H7 (cell line): ENCODE measurements around the gene EMC9. TPM values are rescaled to one million over a fixed set of nuclear protein-coding genes. Genes with fewer than 3 reads are reported as not detected.

Experiments used
- DNase-seq: peaks from one replicate; pipeline ENCODE4 v3.0.0; 2012
- H3K27me3 ChIP-seq: 2 replicates; pipeline ENCODE4 v1.6.0; 2011; ENCODE audit warnings: mild to moderate bottlenecking, low read length; ENCODE audit not compliant: control insufficient read depth, insufficient read depth
- H3K36me3 ChIP-seq: replicated peaks from 2 replicates; pipeline ENCODE4 v1.5.1; 2011; ENCODE audit warnings: low read length; ENCODE audit not compliant: control insufficient read depth, insufficient read depth
- H3K4me3 ChIP-seq: 2 replicates; pipeline ENCODE4 v1.5.1; 2011; ENCODE audit warnings: low read depth, mild to moderate bottlenecking, control low read depth, low read length, moderate library complexity; ENCODE audit not compliant: insufficient read depth
- total RNA-seq: library from RNA; depleted of rRNA; stranded (reverse); fragments of >200 nt; shearing (Covaris generic); gene quantifications from 2 replicates; pipeline ENCODE4 v1.2.3, GENCODE V29; 2014; rRNA removed

The EMC9 gene, protein sequence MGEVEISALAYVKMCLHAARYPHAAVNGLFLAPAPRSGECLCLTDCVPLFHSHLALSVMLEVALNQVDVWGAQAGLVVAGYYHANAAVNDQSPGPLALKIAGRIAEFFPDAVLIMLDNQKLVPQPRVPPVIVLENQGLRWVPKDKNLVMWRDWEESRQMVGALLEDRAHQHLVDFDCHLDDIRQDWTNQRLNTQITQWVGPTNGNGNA
- total RNA-seq, result 25.7 and 35.9 TPM in 2 replicates

DNA sequence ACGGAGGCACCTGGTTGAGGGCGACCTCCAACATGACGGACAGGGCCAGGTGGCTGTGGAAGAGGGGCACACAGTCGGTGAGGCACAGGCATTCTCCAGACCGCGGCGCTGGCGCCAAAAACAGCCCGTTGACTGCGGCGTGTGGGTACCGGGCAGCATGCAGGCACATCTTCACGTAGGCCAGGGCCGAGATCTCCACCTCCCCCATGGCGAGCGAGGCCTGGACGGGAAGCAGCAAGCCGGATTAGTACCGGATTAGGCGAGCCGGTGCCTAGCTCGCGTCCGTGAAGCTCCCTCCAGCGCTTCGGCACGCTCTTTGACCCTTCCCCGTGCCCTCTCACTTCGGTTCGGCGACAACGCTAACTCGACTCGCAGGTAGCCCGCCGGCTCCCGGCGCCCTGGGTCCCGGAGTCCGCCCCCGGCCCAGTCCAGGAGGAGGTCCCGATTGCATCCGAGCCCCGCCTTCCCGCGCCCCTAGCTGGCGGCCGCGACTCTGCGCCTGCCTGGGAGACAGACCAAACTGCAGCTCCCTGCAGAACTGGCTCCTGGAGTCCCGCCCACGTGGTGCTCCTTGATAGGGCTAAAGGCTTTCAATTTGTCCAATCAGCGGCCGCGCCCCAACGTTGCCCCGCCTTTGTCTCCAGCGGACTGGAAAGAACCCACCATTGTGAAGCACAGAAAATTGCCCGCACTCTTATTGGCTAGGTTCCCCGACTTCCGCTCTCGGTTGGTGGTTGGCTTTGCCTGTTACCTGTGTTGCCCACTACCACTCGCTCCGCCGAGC lies at the start of gene EMC9:
Gene EMC9 (minus strand): TSS at position 495 of the 784 bp plus-strand sequence. CDS start 287 bp downstream, at position 208.
- H3K27me3 ChIP-seq, result peaks cover 2% of the 10 kb centered on the region; the same call in 1 of the 2 replicates
- peak; percentile 99 for DNase-seq
- peaks cover 26% of the 10 kb centered on the region for H3K36me3 ChIP-seq
- H3K4me3 ChIP-seq, result peak within 1 kb of the TSS; percentile 85

- no peaks in the 10 kb centered on the region for H3K27me3 ChIP-seq
- no peak overlapping the region for H3K4me3 ChIP-seq
- DNase-seq, result no peak
- H3K36me3 ChIP-seq, result peaks cover 19% of the 10 kb centered on the region
These were observed 49.0 kb upstream of the EMC9 start for GRCh38 chr14:24190416-24190815.

DNA sequence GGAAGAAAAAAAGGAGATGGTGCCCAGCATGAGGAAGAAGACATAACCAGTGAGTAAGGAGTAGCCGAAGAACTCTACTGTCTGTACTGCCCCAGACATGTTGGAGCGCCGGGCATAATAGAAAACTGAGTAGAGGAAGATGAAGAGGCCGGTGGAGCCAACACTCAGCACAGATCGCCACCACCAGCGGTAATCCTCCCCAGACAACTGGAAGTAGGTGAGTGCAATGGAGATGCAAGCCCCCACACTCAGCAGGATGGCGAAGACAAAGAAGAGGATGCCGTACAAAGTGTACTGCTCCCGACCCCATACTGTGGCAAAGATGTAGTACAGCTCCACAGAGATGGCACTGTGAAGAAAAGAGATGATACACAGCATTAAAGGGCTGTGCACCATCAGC lies 48.1 kb upstream of the EMC9 start:
- DNase-seq, result no peak
- Histone ChIP-seq H3K27me3 (no peaks in the 10 kb centered on the region), H3K36me3 (peaks cover 29% of the 10 kb centered on the region), H3K4me3 (no peak overlapping the region)

- Histone ChIP-seq H3K4me3 (no peak overlapping the region), H3K36me3 (peaks cover 30% of the 10 kb centered on the region), H3K27me3 (no peaks in the 10 kb centered on the region)
- no peak for DNase-seq
These were observed 47.6 kb upstream of the EMC9 start for GRCh38 chr14:24189059-24189375.

- Histone ChIP-seq H3K4me3 (peak within 1 kb of the TSS; percentile 88), H3K36me3 (peaks cover 31% of the 10 kb centered on the region), H3K27me3 (no peaks in the 10 kb centered on the region)
- peak; percentile 99 for DNase-seq
These were observed 47.1 kb upstream of the EMC9 start, which contains the start of gene IPO4 for GRCh38 chr14:24188251-24189058. TSS of gene IPO4 (minus strand) at chr14:24188816. CDS start at chr14:24188787, 29 bp downstream.

GRCh38 chr14:24187539-24187915 lies 46.1 kb upstream of the EMC9 start:
- H3K27me3 ChIP-seq, result no peaks in the 10 kb centered on the region
- peaks cover 32% of the 10 kb centered on the region for H3K36me3 ChIP-seq
- DNase-seq, result no peak
- no peak overlapping the region for H3K4me3 ChIP-seq

DNA sequence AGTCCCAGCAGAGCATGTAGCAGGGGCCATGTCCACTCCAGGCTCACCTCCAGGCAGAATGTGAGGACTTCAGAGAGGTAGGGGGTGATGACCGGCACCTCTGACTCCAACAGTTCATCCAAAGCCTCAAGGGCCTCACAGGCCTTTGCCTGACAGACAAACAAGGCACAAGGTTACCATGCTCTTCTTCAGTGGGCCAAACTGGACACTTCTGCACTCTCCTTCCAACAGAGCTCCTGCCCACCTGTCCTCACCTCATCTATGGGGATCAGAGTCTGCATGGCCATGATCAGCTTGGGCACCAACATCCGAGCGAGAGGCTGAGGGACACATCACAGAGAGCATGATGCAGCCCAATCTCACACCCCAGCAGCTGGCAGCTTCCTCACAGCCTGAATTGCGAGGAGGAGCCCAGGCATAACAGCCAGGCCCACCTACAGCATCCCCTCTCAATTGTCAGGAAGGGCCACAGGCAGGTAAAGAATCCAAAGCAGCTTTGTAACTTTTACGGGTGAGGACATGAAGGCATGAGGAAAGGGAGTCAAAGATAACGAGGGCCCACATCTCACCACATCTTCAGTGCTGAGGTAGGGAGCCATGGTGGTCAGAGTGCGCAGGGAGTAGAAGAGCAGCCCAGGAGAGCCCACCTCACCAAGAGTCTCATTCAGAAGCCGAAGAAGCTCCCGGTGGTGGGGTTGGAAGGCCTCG lies 45.6 kb upstream of the EMC9 start:
- DNase-seq, result no peak
- Histone ChIP-seq H3K36me3 (peaks cover 34% of the 10 kb centered on the region), H3K27me3 (no peaks in the 10 kb centered on the region), H3K4me3 (no peak overlapping the region)

- Histone ChIP-seq H3K36me3 (peaks cover 43% of the 10 kb centered on the region), H3K4me3 (no peak overlapping the region), H3K27me3 (no peaks in the 10 kb centered on the region)
- DNase-seq, result no peak
These were observed 44.4 kb upstream of the EMC9 start for GRCh38 chr14:24185741-24186140.

DNA sequence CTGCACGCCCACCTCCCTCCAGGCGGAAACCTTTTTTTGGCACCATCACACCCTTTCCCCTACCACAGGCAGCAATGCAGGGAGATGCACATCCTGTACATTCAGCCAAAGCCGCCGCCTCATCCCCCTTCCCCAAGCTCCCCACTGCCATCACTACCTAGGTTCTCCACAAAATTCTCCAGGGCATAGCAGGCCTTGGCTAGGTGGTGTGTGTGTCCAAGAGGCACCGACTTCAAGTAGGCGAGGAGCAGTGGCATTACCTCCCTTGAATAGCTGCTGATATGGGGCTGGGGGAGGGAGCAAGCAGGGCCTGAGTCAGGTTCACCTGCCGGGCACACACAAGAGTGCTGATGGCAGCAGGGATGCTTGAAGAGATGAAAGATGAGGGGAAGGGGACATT lies 43.6 kb upstream of the EMC9 start:
- no peak for DNase-seq
- Histone ChIP-seq H3K4me3 (no peak overlapping the region), H3K36me3 (peaks cover 46% of the 10 kb centered on the region), H3K27me3 (no peaks in the 10 kb centered on the region)

DNA sequence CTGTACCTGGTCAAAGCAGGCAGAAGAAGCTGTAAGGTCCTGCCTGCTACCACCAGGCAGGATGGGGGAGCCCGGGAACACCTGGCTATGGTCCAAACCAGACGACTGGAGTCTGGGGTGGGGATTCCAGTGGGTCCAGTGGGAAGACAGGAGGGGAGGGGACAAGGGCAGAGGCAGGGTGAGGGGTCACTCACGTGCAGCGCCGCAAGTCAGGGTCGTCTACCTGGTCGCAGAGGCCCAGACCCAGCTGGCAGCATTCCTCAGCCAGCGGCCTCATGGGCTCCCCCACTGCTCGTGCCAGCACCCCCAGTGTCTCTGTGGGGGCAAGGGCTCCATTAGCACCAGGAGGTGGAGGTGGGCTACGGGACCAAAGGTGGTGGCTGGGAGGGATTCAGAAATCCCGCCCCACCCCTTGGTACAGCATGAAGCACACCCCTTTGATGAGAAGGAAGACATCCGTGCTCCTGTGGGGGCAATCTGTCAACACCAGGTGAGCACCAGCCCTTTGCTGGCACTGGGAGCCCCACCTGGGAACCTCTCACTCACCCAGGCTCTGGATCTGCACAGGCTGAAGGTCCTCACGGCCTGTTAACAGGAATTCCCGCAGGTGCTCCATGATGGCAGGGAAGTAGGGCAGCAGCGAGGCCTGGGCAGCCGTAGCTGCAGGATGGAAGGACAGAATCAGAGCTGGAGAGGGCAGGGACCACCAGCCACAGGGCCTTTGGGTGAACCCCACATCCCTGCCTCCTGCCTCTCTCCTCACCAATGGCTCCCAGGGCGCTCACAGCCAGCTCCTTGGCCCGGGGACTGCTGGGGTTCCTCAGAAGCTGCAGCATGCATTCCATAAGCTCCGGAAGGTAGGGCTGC lies 42.9 kb upstream of the EMC9 start:
- Histone ChIP-seq H3K36me3 (peaks cover 49% of the 10 kb centered on the region), H3K4me3 (no peak overlapping the region), H3K27me3 (no peaks in the 10 kb centered on the region)
- DNase-seq, result no peak

DNA sequence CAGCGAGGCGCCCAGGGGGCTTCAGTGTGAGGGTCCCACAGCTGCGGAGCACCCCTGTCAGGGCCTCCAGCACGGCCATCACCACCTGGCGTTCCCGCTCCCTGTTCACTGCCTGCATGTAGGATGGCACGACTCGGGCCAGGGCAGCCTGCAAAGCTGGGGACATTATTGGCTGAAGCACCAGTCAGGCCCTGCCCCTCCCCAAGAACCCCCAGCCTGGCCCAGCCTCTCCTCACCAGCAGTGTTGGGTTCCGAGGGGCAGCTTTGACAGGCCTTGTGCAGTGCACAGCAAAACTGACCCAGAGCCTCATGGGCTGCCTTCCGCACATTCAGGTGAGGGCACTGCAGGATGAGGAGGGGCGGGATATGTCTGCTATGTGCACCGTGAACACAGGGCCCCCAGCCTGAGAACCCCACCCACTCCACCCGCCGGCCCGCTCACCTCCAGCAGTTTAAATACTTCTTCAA lies 41.7 kb upstream of the EMC9 start:
- Histone ChIP-seq H3K36me3 (peaks cover 55% of the 10 kb centered on the region), H3K27me3 (no peaks in the 10 kb centered on the region), H3K4me3 (no peak overlapping the region)
- no peak for DNase-seq

GRCh38 chr14:24182110-24182882 lies 40.9 kb upstream of the EMC9 start:
- peaks cover 55% of the 10 kb centered on the region for H3K36me3 ChIP-seq
- no peak for DNase-seq
- H3K4me3 ChIP-seq, result no peak overlapping the region
- no peaks in the 10 kb centered on the region for H3K27me3 ChIP-seq
